H1 (cell line): ENCODE data around the gene ST7L. TPM values are rescaled to one million over a fixed set of nuclear protein-coding genes. Genes with fewer than 3 reads are reported as not detected.

Source experiments
- CTCF ChIA-PET: fragments of 300-600 bp; sonication (Branson Sonifier 250); formaldehyde crosslinking; loops from one replicate; lab custom pipeline; 2021; ENCODE audit not compliant: partially characterized antibody; lab: Charles Lee
- POLR2A ChIA-PET: fragments of 300-600 bp; sonication (Branson Sonifier 250); formaldehyde crosslinking; loops from one replicate; lab custom pipeline; 2021; ENCODE audit warnings: inconsistent platforms; ENCODE audit not compliant: partially characterized antibody; lab: Charles Lee
- DNase-seq, 2 experiments: peaks; one replicate each; pipeline versions ENCODE4 v3.0.0 to v3.0.0-alpha.2; 2010 to 2022; ENCODE audit warnings: low spot score in 2 of 2, low read depth in 1 of 2, mixed read lengths in 1 of 2
- FAIRE-seq: peaks from 2 replicates; lab custom pipeline; 2011; peaks lifted over from hg19 to GRCh38; lab: Jason Lieb, UNC
- H2AFZ ChIP-seq: 2 replicates; pipeline ENCODE4 v1.8.1; 2012; ENCODE audit warnings: low read length, inconsistent platforms
- H2AK5ac ChIP-seq: 2 replicates; pipeline ENCODE4 v1.6.1; 2013; ENCODE audit warnings: low read depth, low read length
- H2BK120ac ChIP-seq: replicated peaks from 2 replicates; pipeline ENCODE3; 2013; ENCODE audit warnings: low read depth, low read length, inconsistent platforms
- H2BK12ac ChIP-seq: 2 replicates; pipeline ENCODE4 v1.6.1; 2013; ENCODE audit warnings: low read depth, low read length
- H2BK15ac ChIP-seq: 2 replicates; pipeline ENCODE4 v1.6.1; 2013; ENCODE audit warnings: low read length
- H2BK20ac ChIP-seq: 2 replicates; pipeline ENCODE4 v1.6.1; 2013; ENCODE audit warnings: low read length
- H2BK5ac ChIP-seq: 2 replicates; pipeline ENCODE4 v1.6.1; 2013; ENCODE audit warnings: low read depth, low read length
- H3K14ac ChIP-seq: 2 replicates; pipeline ENCODE4 v1.6.1; 2013; ENCODE audit warnings: inconsistent platforms; ENCODE audit not compliant: insufficient read length
- H3K18ac ChIP-seq: 2 replicates; pipeline ENCODE4 v1.6.1; 2013; ENCODE audit warnings: low read length; ENCODE audit errors: extremely low read depth
- H3K23ac ChIP-seq: 2 replicates; pipeline ENCODE4 v1.6.1; 2013; ENCODE audit warnings: inconsistent platforms; ENCODE audit not compliant: insufficient read length
- H3K23me2 ChIP-seq: 2 replicates; pipeline ENCODE4 v1.6.1; 2013; ENCODE audit warnings: low read depth, low read length
- H3K27ac ChIP-seq: 2 replicates; pipeline ENCODE4 v1.6.1; 2011; ENCODE audit warnings: low read depth, low read length, inconsistent platforms
- H3K27me3 ChIP-seq, 4 experiments: replicated peaks in 1 of 4; 1 replicate in 1 of 4; 2 replicates in 3 of 4; pipeline versions ENCODE4 v1.6.1 to v1.8.1; 2011 to 2013; ENCODE audit warnings: low read length in 3 of 4, mild to moderate bottlenecking in 3 of 4, inconsistent platforms in 2 of 4, mixed read lengths in 2 of 4, moderate library complexity in 1 of 4; ENCODE audit not compliant: control insufficient read depth in 3 of 4, insufficient read depth in 3 of 4; ENCODE audit errors: extremely low read depth in 1 of 4
- H3K36me3 ChIP-seq, 4 experiments: 2 replicates each; pipeline versions ENCODE4 v1.6.1 to v1.8.1; 2011 to 2013; ENCODE audit warnings: mild to moderate bottlenecking in 4 of 4, low read length in 3 of 4, moderate library complexity in 2 of 4, control low read depth in 1 of 4, inconsistent platforms in 1 of 4; ENCODE audit not compliant: insufficient read depth in 4 of 4, control insufficient read depth in 2 of 4
- H3K4ac ChIP-seq: replicated peaks from 2 replicates; pipeline ENCODE3; 2013; ENCODE audit warnings: low read length, low read depth, mixed read lengths, inconsistent platforms; ENCODE audit not compliant: insufficient read length
- H3K4me1 ChIP-seq, 4 experiments: replicated peaks in 1 of 4; 1 replicate in 1 of 4; 2 replicates in 3 of 4; pipeline versions ENCODE4 v1.6.1 to v1.8.1; 2011 to 2013; ENCODE audit warnings: low read length in 3 of 4, inconsistent platforms in 2 of 4, mixed read lengths in 1 of 4; ENCODE audit not compliant: insufficient read depth in 4 of 4, control insufficient read depth in 3 of 4
- H3K4me2 ChIP-seq, 2 experiments: 2 replicates each; pipeline versions ENCODE4 v1.6.1 to v1.8.1; 2011 to 2013; ENCODE audit warnings: low read depth in 2 of 2, low read length in 2 of 2, control low read depth in 1 of 2, inconsistent platforms in 1 of 2, mild to moderate bottlenecking in 1 of 2; ENCODE audit not compliant: insufficient read depth in 1 of 2
- H3K4me3 ChIP-seq, 4 experiments: fragments of 200-600, 300-600 bp in 1 of 4; sonication (generic), shearing (Covaris generic), sonication (Bioruptor Twin) in 1 of 4; 2 replicates each; pipeline versions ENCODE4 v1.5.1 to v1.8.1; 2011 to 2016; ENCODE audit warnings: low read length in 4 of 4, low read depth in 3 of 4, control low read depth in 2 of 4, inconsistent platforms in 2 of 4, mild to moderate bottlenecking in 2 of 4, mixed read lengths in 1 of 4, moderate library complexity in 1 of 4; ENCODE audit not compliant: insufficient read depth in 2 of 4; ENCODE audit errors: extremely low read depth in 1 of 4
- H3K56ac ChIP-seq: replicated peaks from 2 replicates; pipeline ENCODE3; 2013; ENCODE audit warnings: low read depth, mild to moderate bottlenecking, mixed read lengths, low read length, inconsistent platforms; ENCODE audit not compliant: insufficient read length
- H3K79me1 ChIP-seq: 2 replicates; pipeline ENCODE4 v1.6.1; 2013; ENCODE audit warnings: low read depth, low read length, control low read depth
- H3K79me2 ChIP-seq, 2 experiments: 2 replicates each; pipeline versions ENCODE4 v1.6.1 to v1.8.1; 2012 to 2013; ENCODE audit warnings: low read length in 2 of 2, mild to moderate bottlenecking in 2 of 2, inconsistent platforms in 1 of 2; ENCODE audit not compliant: insufficient read depth in 2 of 2, control insufficient read depth in 1 of 2
- H3K9ac ChIP-seq, 4 experiments: replicated peaks in 1 of 4; 1 replicate in 1 of 4; 2 replicates in 3 of 4; pipeline versions ENCODE4 v1.6.1 to v1.8.1; 2011 to 2013; ENCODE audit warnings: low read depth in 3 of 4, low read length in 3 of 4, control low read depth in 2 of 4, mild to moderate bottlenecking in 2 of 4, moderate library complexity in 2 of 4, inconsistent platforms in 1 of 4; ENCODE audit errors: extremely low read depth in 1 of 4
- H3K9me3 ChIP-seq, 2 experiments: 2 replicates each; pipeline versions ENCODE4 v1.6.1 to v1.8.1; 2012 to 2013; ENCODE audit warnings: mild to moderate bottlenecking in 2 of 2, moderate library complexity in 2 of 2, control low read depth in 1 of 2, inconsistent platforms in 1 of 2, low read depth in 1 of 2, low read length in 1 of 2, mixed read lengths in 1 of 2; ENCODE audit not compliant: insufficient read depth in 2 of 2
- H4K20me1 ChIP-seq, 2 experiments: replicated peaks in 1 of 2; 2 replicates each; pipeline versions ENCODE3 to v1.8.1; 2011 to 2013; ENCODE audit warnings: inconsistent platforms in 2 of 2, low read length in 2 of 2, mild to moderate bottlenecking in 1 of 2; ENCODE audit not compliant: insufficient read depth in 2 of 2, control insufficient read depth in 1 of 2
- H4K5ac ChIP-seq: 2 replicates; pipeline ENCODE4 v1.6.1; 2013; ENCODE audit warnings: low read length, low read depth, mixed read lengths, inconsistent platforms; ENCODE audit not compliant: insufficient read length
- H4K8ac ChIP-seq: 2 replicates; pipeline ENCODE4 v1.8.0; 2013; ENCODE audit warnings: mild to moderate bottlenecking, moderate library complexity, low read length, inconsistent platforms; ENCODE audit not compliant: insufficient read depth; ENCODE audit errors: extremely low read depth
- H4K91ac ChIP-seq: replicated peaks from 2 replicates; pipeline ENCODE3; 2013; ENCODE audit warnings: low read length, mixed read lengths, inconsistent platforms; ENCODE audit not compliant: insufficient read length
- POLR2A ChIP-seq, 2 experiments: IDR thresholded peaks; 1 replicate in 1 of 2; 2 replicates in 1 of 2; pipeline ENCODE4 v1.6.1; 2011; ENCODE audit warnings: low read depth in 2 of 2, low read length in 2 of 2, mild to moderate bottlenecking in 2 of 2; ENCODE audit errors: control extremely low read depth in 1 of 2
- SRF ChIP-seq: IDR thresholded peaks from 2 replicates; pipeline ENCODE4 v1.6.1; 2011; ENCODE audit warnings: mild to moderate bottlenecking, low read depth, low read length, moderate library complexity
- WGBS, 2 experiments: shearing (Covaris generic) in 1 of 2; methylation state at CpG; one replicate each; pipeline versions ENCODE4 v1.1.6 to v1.1.7; 2013 to 2015; ENCODE audit warnings: low lambda C conversion rate in 2 of 2, mixed read lengths in 2 of 2, inconsistent platforms in 1 of 2, low coverage in 1 of 2, missing lambda C conversion rate in 1 of 2; ENCODE audit not compliant: insufficient replicate concordance in 2 of 2, insufficient coverage in 1 of 2, insufficient read length in 1 of 2; ENCODE audit errors: extremely low coverage in 1 of 2, missing lambda C conversion rate in 1 of 2; 5-methylcytosine and 5-hydroxymethylcytosine counted together
- polyA plus RNA-seq, 7 experiments: library from polyadenylated mRNA; depleted of rRNA in 3 of 7; stranded (reverse) in 5 of 7; unstranded in 2 of 7; fragments of >200 nt in 5 of 7; fragments of 200-250 nt in 2 of 7; gene quantifications; 1 replicate in 5 of 7; 2 replicates in 1 of 7; 4 replicates in 1 of 7; pipeline versions ENCODE4 v1.2.1 to v1.2.3, GENCODE V29; 2011 to 2013; ENCODE audit warnings: missing spikeins in 2 of 7, mixed read lengths in 2 of 7
- total RNA-seq: library from RNA; stranded (reverse); fragmentation: NEBNext Ultra II Directional; extraction: Animal tissue kit (Norgen Biotek cat#: 25700); gene quantifications from 2 replicates; pipeline ENCODE4 v1.2.1, GENCODE V29; 2021

ST7L gene
- total and polyA plus RNA-seq, 2 of the 8 experiments (the other 6 are each of a cell fraction or from before 2014, with no cell fraction given), result 9.6 to 16.2 TPM

- DNase-seq, result no peak
- ChIA-PET CTCF (interaction anchor here (0.6 to 1.2 kb wide), 2 partner anchors 8 to 14 kb away, joined by 3 read pairs; no protein-coding TSS in a partner anchor), POLR2A (no interaction called here)
- no peaks in the 10 kb centered on the region for H3K79me1 ChIP-seq
- H4K20me1 ChIP-seq, result no peaks in the 10 kb centered on the region
- H3K9me3 ChIP-seq, result no peaks in the 10 kb centered on the region
- H2AK5ac ChIP-seq, result no peak overlapping the region
- H2AFZ ChIP-seq, result no peak overlapping the region
- no peak overlapping the region for H2BK12ac ChIP-seq
- H3K56ac ChIP-seq, result no peak overlapping the region
- no peak overlapping the region for H4K8ac ChIP-seq
- no peaks in the 10 kb centered on the region for H3K36me3 ChIP-seq
- TF ChIP-seq SRF, result no peak
- no peak for TF ChIP-seq POLR2A (IDR thresholded peaks at IDR 0.05; ENCODE audit: control extremely low read depth in 1 of 2, low read depth in 2 of 2, low read length in 2 of 2)
- H3K18ac ChIP-seq, result no peak overlapping the region
- H3K79me2 ChIP-seq, result no peaks in the 10 kb centered on the region
- no peak overlapping the region for H3K4ac ChIP-seq
- H3K4me3 ChIP-seq, result no peak overlapping the region
- H4K91ac ChIP-seq, result no peak overlapping the region
- no peak overlapping the region for H2BK5ac ChIP-seq
- H4K5ac ChIP-seq, result no peak overlapping the region
- no peak overlapping the region for H3K27ac ChIP-seq
- H3K4me1 ChIP-seq, result peaks cover 0 to 3% (median 0%) of the 10 kb centered on the region in 4 experiments; a peak in 1 of 7 replicates
- H2BK15ac ChIP-seq, result no peak overlapping the region
- H2BK120ac ChIP-seq, result no peak overlapping the region
- no peak overlapping the region for H3K14ac ChIP-seq
- no peak overlapping the region for H3K23ac ChIP-seq
- H2BK20ac ChIP-seq, result no peak overlapping the region
- WGBS, 2 experiments, result 88% methylated on average over 2 of the region's 2 CpGs; no CpG with 5 or more reads in 1 of the 2 experiments
- no peak for FAIRE-seq
- H3K27me3 ChIP-seq, result peaks cover 0 to 4% (median under 1%) of the 10 kb centered on the region in 4 experiments; a peak in 3 of 7 replicates
- no peak overlapping the region for H3K9ac ChIP-seq
- H3K4me2 ChIP-seq, result no peak overlapping the region
- H3K23me2 ChIP-seq, result no peaks in the 10 kb centered on the region; the same call in 1 of the 2 replicates
Measured at GRCh38 chr1:112517646-112518045, 101.3 kb downstream of the ST7L start.
